HG03354 (cell line): Measurements from ENCODE around the gene MINK1.
A peak's percentile ranks its signal among the peaks of the same experiment; 100 is the strongest.

Source experiments
- ATAC-seq: cut with Tn5 transposase; IDR thresholded peaks from one replicate; pipeline ENCODE4 v1.9.1; 2021; ENCODE audit warnings: mild to moderate bottlenecking; ENCODE audit not compliant: unreplicated experiment, poor library complexity, severe bottlenecking

Gene MINK1

DNA sequence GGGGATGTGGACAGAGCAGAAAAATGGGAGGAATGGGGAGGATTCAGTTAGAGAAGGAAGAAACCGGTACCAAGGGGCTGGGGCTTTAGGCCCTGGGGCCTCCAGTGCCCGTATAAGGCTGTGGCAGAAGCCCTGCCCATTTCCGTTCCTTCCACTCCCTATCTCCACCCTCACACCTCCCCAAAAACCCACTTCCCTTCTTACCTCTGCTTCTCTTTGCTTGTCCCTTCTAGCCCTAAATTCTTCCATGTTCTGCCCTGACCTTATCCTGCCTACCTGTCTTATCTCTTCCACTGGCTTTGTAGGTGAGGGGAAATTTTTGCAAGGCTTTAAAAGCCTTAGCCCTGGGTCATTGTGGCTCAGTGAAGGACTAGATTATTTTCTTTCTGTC, 111.0 kb downstream of the MINK1 start:
- ATAC-seq, result no peak

DNA sequence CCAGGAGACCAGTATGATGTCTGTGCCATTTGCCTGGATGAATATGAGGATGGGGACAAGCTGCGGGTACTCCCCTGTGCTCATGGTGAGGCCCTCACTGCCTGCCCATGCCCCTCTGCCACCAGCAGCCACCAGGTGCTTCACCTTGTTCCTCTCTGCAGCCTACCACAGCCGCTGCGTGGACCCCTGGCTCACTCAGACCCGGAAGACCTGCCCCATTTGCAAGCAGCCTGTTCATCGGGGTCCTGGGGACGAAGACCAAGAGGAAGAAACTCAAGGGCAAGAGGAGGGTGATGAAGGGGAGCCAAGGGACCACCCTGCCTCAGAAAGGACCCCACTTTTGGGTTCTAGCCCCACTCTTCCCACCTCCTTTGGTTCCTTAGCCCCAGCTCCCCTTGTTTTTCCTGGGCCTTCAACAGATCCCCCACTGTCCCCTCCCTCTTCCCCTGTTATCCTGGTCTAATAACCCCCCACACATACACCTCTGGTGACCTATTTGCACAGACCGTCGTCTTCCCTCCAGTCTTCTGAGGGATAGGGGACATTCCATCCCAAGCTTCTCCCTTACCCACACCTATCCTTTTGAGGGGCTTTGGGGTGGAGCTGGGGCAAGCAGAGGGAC, 111.5 kb downstream of the MINK1 start:
- no peak for ATAC-seq

DNA sequence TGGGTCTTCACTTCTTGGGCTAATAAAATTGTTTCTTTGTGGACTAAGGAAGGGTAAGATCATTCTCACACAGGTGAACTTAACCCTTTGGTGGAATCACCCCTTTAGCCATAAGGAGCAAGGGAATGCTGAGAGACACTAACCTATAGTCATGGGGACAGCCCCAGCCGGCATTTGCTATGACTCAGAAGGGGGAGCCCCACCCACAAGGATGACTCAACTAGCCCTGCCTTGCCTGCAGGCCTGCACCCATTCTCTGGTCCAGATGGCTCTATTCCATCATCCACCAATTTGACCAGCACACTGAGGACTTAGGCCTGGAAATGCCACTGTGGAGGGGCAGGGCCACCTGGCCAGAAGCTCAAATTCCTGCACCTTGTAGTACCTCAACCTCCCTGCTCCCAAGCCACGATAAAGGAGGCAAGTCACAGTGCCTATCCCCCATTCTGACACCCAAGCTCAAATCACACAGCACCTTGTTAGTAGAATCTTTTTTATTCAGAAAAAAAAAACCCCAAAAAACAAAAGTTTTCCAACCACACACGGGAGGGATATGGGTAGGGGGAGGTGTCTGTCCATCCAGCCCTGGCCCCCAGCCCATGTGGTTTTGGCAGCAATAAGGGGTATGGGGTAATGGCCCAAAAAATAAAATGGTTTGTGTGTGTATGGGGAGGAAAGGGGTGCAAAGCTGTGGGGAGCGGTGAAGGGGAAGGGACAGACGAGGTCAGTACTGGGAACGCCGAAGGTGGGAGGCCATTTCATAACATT, 112.2 kb downstream of the MINK1 start:
- peak; percentile 19 for ATAC-seq

DNA sequence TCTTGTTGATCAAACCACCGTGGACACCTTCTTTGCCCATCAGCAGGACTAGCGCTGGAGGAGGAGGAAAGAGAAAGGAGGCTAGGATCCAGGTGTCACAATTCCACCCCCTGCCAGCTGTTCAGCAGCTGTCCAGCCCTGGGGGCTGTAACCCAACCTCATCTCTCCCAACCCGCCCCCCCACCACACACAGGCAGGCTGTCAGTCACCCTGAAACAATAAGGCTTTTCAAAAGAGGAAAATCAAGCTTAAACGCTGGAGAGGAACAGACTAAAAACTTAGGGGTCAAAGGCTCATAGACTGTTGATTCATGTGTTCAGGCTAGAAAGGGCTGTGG, 112.8 kb downstream of the MINK1 start:
- no peak for ATAC-seq

DNA sequence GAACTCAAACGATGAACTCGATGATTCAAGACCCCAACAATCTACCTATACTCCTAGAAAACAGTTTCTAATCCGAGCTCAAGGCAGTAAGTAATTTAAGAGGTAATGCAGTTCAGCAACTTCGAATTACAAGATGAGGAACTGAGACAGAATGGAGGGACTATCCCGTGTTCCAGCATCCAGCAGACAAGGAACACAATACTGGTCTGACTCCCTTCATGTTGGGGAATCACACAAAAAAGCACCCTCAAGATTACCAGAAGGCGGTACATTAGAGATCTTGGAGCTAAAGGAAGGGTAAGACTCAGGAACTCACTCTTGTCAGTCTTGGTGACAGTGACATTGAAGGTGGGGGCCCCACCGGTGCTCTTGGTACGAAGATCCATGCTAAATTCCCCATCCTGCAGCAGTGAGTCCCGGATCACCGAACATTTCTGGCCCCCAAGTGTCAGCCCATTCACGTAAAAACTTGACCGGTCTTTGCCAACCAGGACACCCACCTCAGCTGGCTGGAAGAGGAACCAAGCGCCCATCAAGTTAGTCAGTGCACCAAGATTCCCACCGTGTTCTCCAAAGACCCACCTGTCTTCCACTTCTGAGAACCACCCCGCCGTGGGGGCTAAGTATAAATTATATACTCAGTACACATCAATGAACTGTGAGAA, 113.3 kb downstream of the MINK1 start:
- no peak for ATAC-seq

DNA sequence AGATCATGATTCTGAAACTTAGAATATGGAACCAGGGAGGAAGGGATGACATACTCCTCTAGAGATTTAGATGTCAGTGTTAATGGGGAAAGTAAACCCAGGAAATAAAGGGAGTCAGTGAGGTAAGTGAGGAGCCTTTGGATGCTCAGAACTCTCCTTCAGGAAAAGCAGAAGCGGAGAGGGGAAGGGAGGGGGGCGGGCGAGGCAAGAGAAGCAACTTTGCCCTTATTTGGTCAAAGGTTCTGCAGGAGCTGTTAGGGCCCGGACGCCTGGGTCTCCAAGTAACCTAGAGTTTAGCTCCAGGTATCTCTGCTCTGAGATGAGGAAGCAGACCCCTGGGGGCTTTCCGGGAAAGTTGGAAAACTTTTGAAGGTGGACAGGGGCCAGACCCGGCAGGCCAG, 113.9 kb downstream of the MINK1 start:
- no peak for ATAC-seq
